Skin of body (tissue), 2 donors: Measurements from ENCODE around the gene THRSP. TPM values are rescaled to one million over a fixed set of nuclear protein-coding genes. Genes with fewer than 3 reads are reported as not detected.
"Not testable (repeated sequence)": the region's sequence is repeated elsewhere in the genome, so short reads cannot be mapped to it uniquely, and the experiment has no call there.

Experiments
- DNase-seq: peaks from one replicate; lab custom pipeline; 2025; lab: John Stamatoyannopoulos, UW
- total RNA-seq: library from RNA; depleted of rRNA; stranded (reverse); fragments of >200 nt; gene quantifications from one replicate; pipeline ENCODE4 v1.2.3, GENCODE V29; 2014

The THRSP gene
- total RNA-seq, 1 donor from 2014 or later, result 203 TPM

- DNase-seq, result no peak
Measured at GRCh38 chr11:78062671-78063070, 990 bp upstream of the THRSP start.

GRCh38 chr11:78065203-78065602 is 1.5 kb downstream of the THRSP start:
- DNase-seq, result no peak

GRCh38 chr11:78066471-78066870 is 2.8 kb downstream of the THRSP start:
- DNase-seq, result no peak

- DNase-seq, result no peak
Measured at GRCh38 chr11:78067704-78068103, 4.0 kb downstream of the THRSP start.

- no peak for DNase-seq
Measured at GRCh38 chr11:78069465-78069864, 5.8 kb downstream of the THRSP start.

- DNase-seq, result no peak
Measured at GRCh38 chr11:78070621-78071020, 7.0 kb downstream of the THRSP start.

GRCh38 chr11:78071717-78072116 is 8.1 kb downstream of the THRSP start:
- no peak for DNase-seq

- no peak for DNase-seq
Measured at GRCh38 chr11:78072455-78072854, 8.8 kb downstream of the THRSP start.

GRCh38 chr11:78074756-78075155 is 11.1 kb downstream of the THRSP start:
- DNase-seq, result no peak

- no peak for DNase-seq
Measured at GRCh38 chr11:78076733-78077403, 13.2 kb downstream of the THRSP start.

GRCh38 chr11:78077592-78077991 is 13.9 kb downstream of the THRSP start:
- not testable (repeated sequence) for DNase-seq

- no peak for DNase-seq
Measured at GRCh38 chr11:78078218-78079167, 14.8 kb downstream of the THRSP start.

- DNase-seq, result peak; percentile 65
Measured at GRCh38 chr11:78079232-78080083, 15.8 kb downstream of the THRSP start, which contains the start of gene NDUFC2. Gene NDUFC2 (minus strand): TSS chr11:78079862. CDS start chr11:78079744, 118 bp downstream.

- no peak for DNase-seq
Measured at GRCh38 chr11:78080084-78080817, 16.6 kb downstream of the THRSP start.

GRCh38 chr11:78080818-78081495 is 17.3 kb downstream of the THRSP start:
- DNase-seq, result no peak

- DNase-seq, result no peak
Measured at GRCh38 chr11:78081583-78081982, 17.9 kb downstream of the THRSP start.

GRCh38 chr11:78082146-78082545 is 18.5 kb downstream of the THRSP start:
- DNase-seq, result no peak

GRCh38 chr11:78083021-78083420 is 19.4 kb downstream of the THRSP start:
- no peak for DNase-seq

GRCh38 chr11:78084506-78084905 is 20.8 kb downstream of the THRSP start:
- not testable (repeated sequence) for DNase-seq

GRCh38 chr11:78085972-78086371 is 22.3 kb downstream of the THRSP start:
- no peak for DNase-seq
